ENCODE results near the gene PRKN. TPM values are rescaled to one million over a fixed set of nuclear protein-coding genes. Genes with fewer than 3 reads are reported as not detected.

PRKN gene
- total and polyA plus RNA-seq, 9 of the 15 experiments (the other 6 are each of a cell fraction or from before 2014, with no cell fraction given) = 0.03 to 0.96 (median 0.15) TPM; not detected in 2

- TF ChIP-seq ZNF282 (CRISPR knock-in tag; IDR thresholded peaks at IDR 0.05) (no peak), SMARCB1 (IDR thresholded peaks at IDR 0.05; ENCODE audit: insufficient read length, low read depth) (no peak)
Observed at GRCh38 chr6:162438980-162439379, 288.6 kb downstream of the PRKN start (continued).

- in situ Hi-C loops (cut with MboI) = no loop called here
- no peak overlapping the region for H3K9ac ChIP-seq (ENCODE audit: insufficient read depth in 1 of 2, low read depth in 2 of 2, low read length in 2 of 2)
- no peak for ATAC-seq
- H3K4me3 ChIP-seq = no peak overlapping the region
- ChIA-PET POLR2A (no interaction called here), CTCF (ENCODE audit: low intra/inter-chr PET ratio) (no interaction called here)
- no peaks in the 10 kb centered on the region for H4K20me1 ChIP-seq (replicated peaks; ENCODE audit: control insufficient read depth, insufficient read depth, low read length)
- no peak for DNase-seq (ENCODE audit: extremely low read depth in 1 of 4, low spot score in 3 of 4)
- H3K36me3 ChIP-seq (ENCODE audit: control insufficient read depth, insufficient read depth, low read length) = no peaks in the 10 kb centered on the region
- BruUV-seq (replicated peaks) = no TSS peak
- H3K9me3 ChIP-seq (replicated peaks; ENCODE audit: control insufficient read depth, insufficient read depth, low read depth, low read length) = no peaks in the 10 kb centered on the region
- TF ChIP-seq MITF (IDR thresholded peaks at IDR 0.05) (no peak), ARID3A (IDR thresholded peaks at IDR 0.05; ENCODE audit: borderline replicate concordance, low read depth, low read length) (no peak), NCOA1 (IDR thresholded peaks at IDR 0.05; ENCODE audit: low read depth) (no peak)
- H3K4me1 ChIP-seq (replicated peaks in 1 of 2; ENCODE audit: control insufficient read depth in 2 of 2, insufficient read depth in 2 of 2, low read length in 2 of 2) = no peaks in the 10 kb centered on the region
- H3K79me2 ChIP-seq (ENCODE audit: control insufficient read depth, insufficient read depth, low read length) = no peaks in the 10 kb centered on the region
- no peaks in the 10 kb centered on the region for H3K27me3 ChIP-seq (ENCODE audit: control insufficient read depth in 2 of 2, insufficient read depth in 2 of 2, low read length in 2 of 2)
- H3K27ac ChIP-seq (ENCODE audit: extremely low read depth, low read depth, low read length) = no peak overlapping the region
- H3K9me1 ChIP-seq (ENCODE audit: control insufficient read depth, insufficient read depth, low read length) = no peaks in the 10 kb centered on the region
- H3K4me2 ChIP-seq (ENCODE audit: insufficient read depth, low read length) = no peak overlapping the region
- H2AFZ ChIP-seq (ENCODE audit: low read depth, low read length) = no peak overlapping the region
- intact Hi-C loops (cut with micrococcal nuclease) = no loop called here
- no peak for FAIRE-seq
Observed at GRCh38 chr6:162435071-162435470, 292.5 kb downstream of the PRKN start.
